CMK (cell line): Measurements from ENCODE around the gene RNF152.

Experiments
- DNase-seq: peaks from one replicate; pipeline ENCODE4 v3.0.0-alpha.2; 2010; ENCODE audit warnings: low read depth

RNF152 gene

DNA sequence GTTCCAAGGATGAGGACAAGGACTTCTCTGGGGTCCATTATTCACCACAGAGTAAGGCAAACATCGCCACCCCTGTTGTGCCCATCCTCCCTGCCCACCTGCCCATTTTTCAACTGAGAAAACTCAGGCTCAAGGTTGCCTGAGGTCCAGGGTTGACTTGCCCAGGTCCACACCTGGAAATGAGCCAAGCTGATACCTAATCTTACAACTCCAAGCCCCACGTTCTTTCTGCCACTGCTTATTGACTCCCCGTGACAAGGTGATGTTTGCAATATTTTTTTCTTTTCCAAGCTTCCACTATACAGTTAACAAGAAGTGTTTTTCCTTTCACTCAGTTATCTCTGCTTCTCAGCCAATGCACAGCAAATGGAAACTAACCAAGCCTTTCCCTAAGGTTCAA lies 39.0 kb downstream of the RNF152 start:
- no peak for DNase-seq

DNA sequence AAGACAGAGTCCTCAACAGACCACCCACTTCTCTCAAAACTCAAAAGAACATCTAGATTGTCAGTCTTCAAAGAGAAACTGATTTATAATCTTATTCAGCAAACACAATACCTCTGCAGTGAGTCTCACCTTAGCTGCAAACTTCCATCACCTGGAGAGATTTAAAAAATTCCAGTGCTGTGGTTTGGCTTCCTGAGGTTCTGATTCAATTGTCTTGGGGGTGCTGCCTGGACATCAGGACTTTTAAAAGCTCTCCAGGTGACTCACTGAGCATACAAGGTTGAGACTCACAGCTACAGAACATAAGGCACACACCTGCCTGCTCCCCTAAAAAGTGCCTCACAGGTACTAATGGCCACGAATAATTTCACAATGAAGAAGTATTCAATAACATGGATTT lies 40.3 kb downstream of the RNF152 start:
- no peak for DNase-seq

DNA sequence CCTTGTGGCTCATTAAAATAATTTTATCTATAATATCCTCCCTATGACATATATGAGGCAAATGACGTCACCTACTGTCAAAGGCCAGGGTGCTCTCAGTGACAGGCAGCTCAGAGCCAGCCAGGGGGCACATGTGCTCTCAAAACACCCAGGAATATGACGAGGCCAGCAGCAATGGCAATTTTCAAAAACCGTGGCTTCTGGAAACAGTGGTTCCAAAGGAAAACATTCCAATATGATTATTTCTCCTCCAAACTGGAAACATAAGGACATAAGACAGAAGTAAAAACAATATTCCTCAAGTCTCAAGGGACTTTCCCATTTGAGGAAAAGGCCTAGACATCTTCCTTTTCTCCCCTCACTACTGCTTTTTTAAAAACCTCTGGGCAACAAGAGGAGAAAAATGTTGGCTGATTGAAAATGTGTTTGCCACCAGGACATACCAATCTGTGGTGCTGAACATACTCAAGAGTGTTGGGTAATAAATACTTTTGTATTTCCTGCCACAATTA lies 40.8 kb downstream of the RNF152 start:
- DNase-seq = no peak

DNA sequence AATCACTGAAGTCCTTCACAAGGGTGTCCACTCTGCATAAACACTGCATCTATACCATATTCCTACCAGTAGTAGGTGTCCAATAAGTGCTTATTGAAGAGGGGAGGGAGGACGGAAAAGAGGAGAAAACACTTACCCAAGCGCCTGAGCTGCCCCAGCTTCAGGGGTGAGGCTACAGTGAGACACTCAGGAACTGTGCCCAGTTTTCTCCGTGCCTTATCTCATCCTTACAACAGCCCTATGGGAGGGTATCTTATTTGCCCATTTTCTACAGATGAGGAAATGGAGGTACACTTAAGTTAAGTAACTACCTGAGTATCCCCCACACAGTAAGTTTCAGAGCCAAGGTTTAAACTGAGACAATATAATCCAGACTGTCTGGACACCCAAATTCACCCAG lies 41.5 kb downstream of the RNF152 start:
- DNase-seq = no peak

DNA sequence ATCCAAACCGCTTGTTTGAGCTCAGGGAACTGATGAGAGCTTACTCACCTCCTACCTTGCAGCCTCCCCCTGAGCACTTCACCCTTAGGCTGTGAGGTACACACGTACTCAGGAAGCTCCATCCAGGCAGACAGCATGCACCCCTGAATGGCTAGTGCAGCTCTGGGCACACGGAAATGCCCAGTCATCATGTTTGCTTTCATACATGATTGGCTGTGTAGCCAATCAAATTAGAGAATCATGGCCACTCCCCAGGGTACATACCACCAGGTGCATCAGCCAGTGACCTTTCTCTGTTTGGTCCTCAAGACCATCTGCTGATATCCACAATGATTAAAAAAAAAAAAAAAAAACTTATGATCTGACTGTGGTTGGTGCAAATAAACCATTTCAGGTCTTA lies 42.1 kb downstream of the RNF152 start:
- no peak for DNase-seq

DNA sequence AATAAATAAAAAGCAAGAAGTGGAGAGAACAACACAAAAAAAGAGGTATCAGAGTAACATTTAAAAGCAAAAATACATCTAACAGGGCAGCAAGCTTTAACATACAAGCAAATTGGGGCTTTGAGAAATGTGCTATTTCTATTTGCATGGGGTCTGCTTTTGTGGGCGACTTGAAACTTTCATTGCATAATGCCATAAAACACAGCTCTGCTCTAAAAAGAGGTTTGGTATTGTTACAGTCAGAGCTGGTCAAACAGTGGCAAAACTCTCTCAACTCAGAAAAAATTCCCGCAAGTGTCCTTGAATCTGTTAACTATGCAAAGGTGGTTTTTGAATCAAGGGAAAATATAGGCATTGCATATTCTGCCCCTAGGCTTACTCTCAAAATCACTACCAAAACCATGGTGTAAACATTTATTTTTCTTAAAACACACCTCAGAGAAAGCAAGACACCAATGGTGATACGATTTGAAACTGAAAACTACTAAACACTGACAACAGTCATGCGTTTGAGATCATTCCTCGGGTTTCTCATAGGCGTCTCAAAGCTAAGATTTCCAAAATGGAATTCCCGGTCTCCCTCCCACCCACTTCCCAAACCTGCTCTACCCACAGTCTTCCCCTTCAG lies 45.5 kb downstream of the RNF152 start:
- no peak for DNase-seq

DNA sequence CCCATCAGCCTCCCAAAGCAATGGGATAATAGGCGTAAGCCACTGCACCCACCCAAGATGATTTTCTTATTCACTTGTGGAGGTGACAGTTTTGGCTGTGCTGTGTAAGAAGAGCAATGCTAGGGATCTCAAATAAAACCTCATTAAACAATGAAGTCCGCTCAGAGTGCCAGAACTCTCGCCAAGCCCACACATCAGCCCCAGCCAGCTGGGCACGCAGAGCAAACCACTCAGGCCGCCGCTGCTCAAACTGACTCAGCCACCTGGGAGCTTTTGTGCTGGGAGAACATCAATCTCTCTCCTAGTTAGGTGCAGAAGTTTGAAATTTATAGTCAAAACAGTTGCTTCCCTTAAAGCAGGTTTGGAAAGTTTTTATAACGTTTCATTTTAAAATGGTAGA lies 47.6 kb downstream of the RNF152 start:
- DNase-seq = no peak

DNA sequence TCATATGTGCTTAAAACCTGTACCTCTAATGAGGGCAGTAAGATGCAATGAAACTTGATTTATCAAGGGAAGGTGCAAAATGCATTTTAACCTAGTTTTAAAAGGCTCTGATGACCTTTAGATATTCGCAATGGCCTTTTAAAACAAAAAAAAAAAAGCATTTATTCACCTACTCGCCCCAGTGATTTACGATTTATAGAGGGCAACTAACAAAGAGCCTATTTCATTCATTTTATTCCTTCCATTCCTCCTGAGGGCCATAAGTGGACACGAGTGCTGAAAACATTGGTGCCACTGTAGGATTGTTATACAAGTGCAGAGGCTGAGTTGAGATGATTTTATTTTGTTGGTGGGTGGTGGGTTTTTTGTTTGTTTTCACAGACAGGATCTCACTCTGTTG lies 48.1 kb downstream of the RNF152 start:
- no peak for DNase-seq

DNA sequence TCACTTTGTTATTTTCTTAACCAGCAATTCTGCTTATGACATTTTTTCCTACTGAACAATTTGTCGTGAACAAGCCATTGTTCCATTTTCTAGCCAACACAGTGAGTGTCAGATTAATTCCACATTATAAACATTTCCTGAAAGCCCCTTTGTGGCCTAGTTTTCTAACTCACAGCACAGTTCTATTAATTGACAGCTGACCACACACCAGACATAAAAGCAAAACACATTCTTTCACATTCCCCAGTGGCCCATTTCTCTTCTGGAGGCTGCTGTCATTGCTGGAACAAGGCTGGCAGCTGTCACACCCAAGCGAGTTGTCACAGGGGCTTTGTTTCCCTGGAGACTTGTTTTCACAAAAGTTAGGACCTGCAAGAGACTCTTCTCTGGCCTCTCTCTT lies 50.7 kb downstream of the RNF152 start:
- no peak for DNase-seq

DNA sequence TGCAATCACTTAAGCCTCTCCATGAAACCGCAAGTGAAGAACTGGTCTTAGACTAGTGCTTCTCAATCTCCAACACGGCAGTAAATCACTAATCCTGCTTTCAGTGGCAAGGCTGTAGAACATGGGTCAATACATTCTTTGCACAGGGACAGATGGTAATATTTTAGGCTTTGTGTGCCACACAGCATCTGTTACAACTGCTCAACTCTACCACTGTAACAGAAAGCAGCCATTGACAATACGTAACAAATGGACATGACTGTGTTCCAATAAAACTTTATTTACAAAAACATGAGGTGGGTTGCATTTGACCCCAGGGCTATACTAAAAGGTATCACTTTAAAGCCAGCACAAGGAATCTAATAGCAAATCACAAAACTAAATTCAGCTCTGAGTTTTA lies 51.1 kb downstream of the RNF152 start:
- no peak for DNase-seq

DNA sequence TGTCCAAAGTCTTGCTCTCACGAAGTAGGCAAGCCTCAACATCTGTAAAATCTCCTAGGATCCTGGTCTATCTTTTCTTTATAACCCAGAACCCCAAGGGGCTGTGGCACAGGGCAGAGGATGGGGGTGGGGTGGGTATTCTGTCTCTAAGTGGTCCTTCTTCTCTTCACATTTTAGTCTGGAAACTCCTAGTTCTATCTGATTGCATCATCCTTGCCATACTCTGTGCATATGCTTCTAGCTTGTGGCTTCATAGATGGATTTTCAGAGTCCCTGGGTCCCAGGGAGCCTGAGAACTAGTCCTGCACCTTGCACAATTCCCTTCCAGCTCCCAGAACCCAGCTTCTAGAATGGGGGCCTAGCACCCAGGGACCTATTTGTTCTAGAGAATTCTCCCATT lies 52.5 kb downstream of the RNF152 start:
- DNase-seq = no peak

DNA sequence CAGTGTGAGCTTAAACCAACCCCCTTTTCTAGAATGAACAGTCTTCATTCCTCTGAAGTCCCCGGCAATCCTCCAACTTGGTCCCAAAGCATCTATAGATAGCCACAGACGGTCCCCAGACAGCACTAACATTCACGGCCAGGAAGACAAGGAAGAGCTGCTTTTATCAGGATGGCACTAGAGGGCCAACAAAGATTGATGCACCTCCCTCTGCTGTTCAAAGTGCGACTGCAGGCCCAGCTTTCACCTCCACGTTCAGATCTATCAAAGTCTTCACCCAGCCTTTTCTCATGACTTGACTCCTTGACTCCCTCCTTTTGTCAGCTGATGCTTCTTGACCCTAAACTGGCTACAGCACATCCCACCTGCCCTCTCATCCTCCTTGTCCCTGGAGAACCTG lies 54.3 kb downstream of the RNF152 start:
- DNase-seq = no peak

DNA sequence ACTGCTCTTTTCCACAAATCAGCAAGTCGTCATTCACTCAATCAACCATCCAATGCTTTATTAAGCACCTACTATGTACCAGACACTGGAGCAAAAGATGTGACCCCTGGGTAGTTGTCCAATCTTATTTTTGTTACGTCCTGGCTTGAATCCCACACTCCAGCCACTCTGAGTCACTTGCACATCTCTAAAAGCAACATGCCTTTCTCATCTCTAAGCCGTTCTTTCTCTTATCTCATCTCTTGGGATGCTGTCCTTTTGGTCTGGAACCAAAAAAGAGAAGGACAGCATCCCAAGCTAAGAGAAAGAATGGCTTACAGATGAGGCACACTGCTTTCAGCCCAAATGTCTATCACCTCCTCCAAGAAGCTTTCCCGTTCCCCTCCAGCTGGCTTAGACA lies 58.8 kb downstream of the RNF152 start:
- DNase-seq = no peak

DNA sequence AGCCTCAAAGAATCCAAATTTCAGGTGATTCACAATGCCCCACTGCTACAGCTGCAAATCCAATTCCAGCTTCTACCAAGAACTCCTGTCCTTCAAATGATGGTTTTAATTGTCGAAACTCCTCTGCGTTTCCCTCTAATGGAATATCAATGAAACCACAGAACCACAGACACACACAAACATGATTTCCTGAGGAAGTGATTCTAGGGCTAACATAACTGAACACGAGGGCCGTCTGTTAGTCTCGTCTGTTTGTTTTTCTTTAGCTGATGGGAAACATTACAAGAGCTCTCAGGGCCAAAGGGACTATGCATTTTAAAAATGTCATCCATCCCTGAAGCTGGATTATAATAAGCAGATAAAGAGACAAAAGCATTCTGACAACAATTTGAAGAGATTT lies 59.4 kb downstream of the RNF152 start:
- no peak for DNase-seq

DNA sequence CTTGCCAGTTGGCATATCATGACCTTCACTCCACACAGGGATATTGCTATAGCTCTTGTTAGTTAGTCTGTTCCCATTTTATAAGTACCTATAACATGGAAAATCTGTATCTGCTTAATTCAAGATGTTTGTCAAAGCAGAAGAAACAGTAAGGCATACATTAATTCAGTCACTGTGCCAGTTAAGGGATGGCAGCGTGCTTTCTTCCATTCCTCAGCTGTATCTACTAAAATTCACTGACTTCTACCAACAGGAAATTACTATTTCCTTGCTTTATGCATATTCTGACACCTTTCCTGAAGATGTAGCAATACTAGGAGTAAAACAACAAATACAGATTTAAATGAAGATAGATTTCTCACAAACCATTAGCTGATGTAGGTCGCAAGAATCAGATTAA lies 59.9 kb downstream of the RNF152 start:
- no peak for DNase-seq

DNA sequence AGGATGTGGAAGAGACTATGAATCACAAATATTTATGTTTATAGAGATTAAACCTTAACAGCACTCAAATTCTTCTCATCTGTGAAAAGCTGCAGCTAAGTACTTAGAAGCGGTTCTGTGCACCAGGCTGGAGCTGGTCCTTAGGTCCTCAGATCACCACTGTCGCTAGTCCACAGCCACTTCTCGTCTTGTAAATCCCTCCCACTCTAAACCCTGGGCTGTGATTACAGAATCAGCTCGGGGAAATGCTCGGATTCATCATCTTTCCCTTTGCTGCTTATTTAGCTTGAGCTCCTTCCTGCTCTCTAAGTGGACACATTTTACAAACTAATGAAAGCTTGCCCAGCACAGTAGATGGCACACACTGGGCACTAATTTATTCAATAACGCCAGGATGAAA lies 61.7 kb downstream of the RNF152 start:
- DNase-seq = no peak

DNA sequence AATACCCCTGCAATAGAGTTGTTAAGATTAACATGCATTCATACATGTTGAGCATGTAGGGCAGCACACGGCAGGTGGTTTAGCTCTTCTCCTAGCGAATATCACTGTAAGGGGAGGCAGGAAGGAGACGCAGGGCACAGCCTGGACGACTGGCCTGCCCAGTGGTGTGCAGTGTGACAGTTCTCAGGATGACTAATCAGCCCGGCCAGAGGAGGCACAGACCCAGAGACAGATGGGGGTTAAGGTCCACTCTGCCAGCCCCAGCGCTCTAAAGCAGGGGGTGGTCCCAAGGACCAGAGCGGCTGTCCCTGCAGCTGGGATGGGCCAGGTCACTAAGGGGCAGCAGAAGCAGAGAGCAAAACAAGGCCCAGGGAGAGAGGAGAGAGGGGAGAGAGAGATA lies 63.7 kb downstream of the RNF152 start:
- no peak for DNase-seq

DNA sequence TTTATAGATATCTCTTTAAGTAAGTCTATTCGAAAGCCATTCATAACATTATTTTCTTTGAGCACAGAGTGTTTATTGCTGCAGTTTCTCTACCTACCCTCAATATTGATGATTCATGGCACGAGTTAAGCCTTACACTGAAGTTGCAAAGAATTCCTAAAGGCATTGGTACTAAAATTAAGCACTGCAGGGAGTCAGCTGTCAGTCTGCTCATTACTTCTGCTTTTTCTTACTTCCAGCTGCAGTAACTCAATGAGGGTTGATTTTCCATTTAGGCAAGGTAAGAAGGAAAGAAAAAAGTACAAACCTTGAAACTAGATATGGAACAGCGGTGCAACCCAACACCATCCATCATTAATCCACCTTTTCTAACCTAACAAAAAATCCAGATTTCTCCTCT lies 65.2 kb downstream of the RNF152 start:
- DNase-seq = no peak

DNA sequence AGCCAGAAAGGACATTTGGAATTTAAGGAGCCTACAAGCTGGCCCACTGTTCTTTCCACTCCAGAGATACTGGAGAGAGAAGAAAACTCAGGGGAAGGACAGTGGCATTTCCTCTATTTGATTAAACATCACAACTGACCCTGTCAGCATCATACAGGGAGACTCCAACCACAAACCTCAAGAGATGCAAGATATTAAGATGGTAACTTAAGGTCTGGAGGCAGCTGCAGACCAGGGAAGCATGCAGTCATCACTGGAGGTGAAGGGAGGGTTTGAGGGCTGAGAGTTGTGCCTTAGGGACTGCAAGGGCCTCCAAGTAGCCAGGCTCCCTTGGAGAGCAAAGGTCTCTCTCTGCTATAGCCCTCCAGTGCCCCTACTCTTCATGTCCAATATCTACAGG lies 67.4 kb downstream of the RNF152 start:
- DNase-seq = no peak

DNA sequence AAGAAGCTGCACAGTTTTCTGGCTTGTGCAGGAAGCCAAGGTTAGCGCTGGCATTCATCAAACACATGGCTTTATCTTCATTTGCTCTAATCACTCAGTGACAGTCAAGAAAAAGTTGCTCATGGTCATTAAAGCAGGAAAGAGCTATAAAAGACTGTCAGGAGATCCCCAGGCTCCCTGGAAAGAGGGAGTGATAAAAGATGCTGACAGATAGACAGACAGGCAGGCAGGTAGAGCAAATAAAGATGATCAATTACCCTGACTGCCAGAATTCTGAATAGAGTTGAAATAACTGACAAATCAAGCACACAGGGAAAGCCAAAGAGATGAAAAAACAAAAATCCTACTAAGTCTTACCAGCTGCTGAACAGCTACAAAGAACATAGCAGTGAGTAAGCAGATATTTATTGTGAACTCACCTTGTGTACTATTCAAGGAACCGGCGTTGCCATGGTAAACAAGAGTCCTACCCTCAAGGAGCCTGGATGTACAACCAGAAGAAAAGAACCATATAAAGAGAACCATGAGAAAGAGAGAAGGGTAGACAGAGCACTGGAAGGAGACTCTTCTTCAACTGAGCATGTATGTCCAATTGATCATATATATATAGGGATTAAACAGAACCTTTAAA lies 68.0 kb downstream of the RNF152 start:
- DNase-seq = no peak

DNA sequence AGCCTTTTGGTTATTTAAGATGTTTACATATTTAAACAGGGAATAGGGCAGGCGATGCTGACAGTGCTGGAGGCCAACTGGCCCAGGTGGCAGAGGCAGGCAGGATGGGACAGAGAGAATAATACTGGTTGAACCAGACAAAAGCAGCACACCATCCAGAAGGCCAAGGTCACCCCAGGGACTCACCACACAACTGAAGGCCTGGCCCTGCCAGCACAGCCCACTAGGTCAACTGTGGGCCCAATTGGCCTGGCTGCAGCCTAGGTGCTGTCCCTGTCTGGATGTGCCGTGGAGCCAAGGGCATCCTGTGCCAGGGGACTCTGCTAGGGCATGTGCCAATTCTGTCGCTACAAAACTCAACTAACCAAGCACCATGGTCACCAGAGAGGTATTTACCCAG lies 69.2 kb downstream of the RNF152 start:
- no peak for DNase-seq

DNA sequence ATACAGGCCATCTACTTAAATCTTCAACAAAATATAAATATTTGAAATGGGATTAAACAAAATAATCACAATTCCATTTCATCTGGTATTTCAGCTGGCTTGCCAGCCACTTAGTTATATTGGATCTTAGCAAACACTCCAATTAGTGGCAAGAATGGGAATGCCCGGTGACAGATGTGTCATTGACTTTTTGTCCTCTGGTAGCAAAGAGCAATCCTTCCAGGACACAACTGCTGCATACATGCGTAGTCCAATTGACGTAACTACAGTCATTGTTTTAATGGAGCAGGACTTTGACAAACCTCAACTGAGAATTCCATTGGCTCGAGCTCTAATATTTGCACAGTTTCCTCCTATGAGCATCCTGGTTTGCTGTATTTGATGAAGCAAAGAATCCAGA lies 69.9 kb downstream of the RNF152 start:
- DNase-seq = no peak

DNA sequence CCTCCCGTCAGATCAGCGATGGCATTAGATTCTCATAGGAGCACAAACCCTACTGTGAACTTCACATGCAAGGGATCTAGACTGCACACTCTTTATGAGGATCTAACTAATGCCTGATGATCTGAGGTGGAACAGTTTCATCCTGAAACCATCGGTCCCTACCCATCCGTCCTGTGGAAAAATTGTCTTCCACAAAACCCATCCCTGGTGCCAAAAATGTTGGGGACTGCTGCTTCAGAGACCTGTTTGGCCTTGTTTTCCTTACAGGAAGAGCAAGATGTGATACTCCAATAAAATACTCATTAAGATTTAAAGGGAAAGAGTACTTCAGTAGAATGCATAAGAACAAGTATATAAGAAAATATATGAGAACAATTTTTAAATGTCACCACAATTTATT lies 71.1 kb downstream of the RNF152 start:
- DNase-seq = no peak

DNA sequence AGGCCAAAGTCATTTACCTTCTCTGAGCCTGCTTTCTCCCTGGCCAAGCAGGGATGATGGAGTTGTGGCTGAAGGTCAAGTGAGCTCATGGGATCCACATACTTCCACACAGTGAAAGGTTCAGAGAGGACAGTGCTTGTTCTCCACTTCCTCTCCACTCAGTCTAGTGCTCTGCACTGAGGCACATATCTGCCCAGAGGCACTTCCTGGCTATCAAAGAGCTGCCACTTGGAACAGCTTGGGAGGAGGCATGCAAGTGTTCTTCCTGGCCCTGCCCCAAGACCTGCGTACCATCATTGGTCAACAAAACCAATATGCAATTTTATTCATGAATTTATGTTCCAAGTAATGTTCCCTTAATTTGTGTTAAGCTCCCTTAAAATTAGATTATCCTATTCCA lies 71.9 kb downstream of the RNF152 start:
- no peak for DNase-seq
